ENCODE results near the gene RPL37A. TPM values are rescaled to one million over a fixed set of nuclear protein-coding genes. Genes with fewer than 3 reads are reported as not detected.

Gene RPL37A
- total and polyA plus RNA-seq, 9 of the 15 experiments (the other 6 are each of a cell fraction or from before 2014, with no cell fraction given): 1,938 to 3,349 (median 2,436) TPM

- TF ChIP-seq, protein P1, sequence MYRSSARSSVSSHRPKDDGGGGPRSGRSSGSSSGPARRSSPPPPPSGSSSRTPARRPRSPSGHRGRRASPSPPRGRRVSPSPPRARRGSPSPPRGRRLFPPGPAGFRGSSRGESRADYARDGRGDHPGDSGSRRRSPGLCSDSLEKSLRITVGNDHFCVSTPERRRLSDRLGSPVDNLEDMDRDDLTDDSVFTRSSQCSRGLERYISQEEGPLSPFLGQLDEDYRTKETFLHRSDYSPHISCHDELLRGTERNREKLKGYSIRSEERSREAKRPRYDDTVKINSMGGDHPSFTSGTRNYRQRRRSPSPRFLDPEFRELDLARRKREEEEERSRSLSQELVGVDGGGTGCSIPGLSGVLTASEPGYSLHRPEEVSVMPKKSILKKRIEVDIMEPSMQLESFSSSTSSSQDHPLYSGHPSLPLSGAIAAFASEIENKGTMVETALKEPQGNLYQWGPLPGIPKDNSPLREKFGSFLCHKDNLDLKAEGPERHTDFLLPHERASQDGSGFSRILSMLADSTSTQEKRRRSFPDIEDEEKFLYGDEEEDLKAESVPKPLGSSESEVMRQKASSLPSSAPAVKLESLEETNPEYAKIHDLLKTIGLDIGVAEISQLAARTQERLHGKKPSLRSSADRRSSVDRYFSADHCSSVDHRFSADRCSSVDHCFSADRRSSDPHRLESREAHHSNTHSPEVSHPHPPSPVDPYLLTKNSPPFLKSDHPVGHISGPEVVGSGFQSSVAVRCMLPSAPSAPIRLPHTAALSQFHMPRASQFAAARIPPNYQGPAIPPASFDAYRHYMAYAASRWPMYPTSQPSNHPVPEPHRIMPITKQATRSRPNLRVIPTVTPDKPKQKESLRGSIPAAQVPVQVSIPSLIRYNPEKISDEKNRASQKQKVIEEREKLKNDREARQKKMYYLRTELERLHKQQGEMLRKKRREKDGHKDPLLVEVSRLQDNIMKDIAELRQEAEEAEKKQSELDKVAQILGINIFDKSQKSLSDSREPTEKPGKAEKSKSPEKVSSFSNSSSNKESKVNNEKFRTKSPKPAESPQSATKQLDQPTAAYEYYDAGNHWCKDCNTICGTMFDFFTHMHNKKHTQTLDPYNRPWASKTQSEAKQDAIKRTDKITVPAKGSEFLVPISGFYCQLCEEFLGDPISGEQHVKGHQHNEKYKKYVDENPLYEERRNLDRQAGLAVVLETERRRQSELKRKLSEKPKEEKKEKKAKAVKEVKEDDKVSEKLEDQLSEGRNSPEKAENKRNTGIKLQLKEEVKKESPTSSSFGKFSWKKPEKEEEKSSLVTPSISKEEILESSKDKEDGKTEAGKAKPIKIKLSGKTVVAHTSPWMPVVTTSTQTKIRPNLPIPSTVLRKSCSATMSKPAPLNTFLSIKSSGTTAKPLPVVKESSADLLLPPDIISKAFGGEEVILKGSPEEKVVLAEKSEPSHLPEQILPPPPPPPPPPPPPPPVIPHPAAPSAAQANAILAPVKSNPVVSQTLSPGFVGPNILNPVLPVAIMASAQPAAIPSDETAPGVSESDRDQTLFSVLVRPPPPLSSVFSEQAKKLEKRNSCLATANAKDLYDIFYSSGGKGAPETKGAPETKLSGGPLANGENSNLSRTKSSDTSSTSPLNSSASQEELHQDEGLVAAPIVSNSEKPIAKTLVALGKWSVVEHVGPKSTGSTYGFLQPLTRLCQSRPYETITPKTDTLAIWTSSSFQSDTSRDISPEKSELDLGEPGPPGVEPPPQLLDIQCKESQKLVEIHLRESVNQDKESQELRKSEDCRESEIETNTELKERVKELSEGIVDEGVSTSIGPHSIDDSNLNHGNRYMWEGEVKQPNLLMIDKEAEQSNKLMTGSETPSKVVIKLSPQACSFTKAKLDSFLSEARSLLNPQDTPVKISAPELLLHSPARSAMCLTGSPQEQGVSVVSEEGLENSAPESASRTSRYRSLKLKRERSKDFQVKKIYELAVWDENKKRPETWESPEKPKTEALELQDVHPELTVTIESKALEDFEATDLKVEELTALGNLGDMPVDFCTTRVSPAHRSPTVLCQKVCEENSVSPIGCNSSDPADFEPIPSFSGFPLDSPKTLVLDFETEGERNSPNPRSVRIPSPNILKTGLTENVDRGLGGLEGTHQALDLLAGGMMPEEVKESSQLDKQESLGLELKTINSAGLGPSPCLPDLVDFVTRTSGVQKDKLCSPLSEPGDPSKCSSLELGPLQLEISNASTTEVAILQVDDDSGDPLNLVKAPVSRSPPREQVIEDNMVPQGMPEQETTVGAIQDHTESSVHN (IDR thresholded peaks at IDR 0.05; ENCODE audit: borderline replicate concordance in 1 of 2, low read depth in 1 of 2): no peak
- TF ChIP-seq HDGF (IDR thresholded peaks at IDR 0.05): no peak
- no peak for TF ChIP-seq ETV5 (CRISPR knock-in tag; IDR thresholded peaks at IDR 0.05; ENCODE audit: low read depth)
- no peak for TF ChIP-seq SPI1 (IDR thresholded peaks at IDR 0.05; ENCODE audit: borderline replicate concordance, low read depth, low read length)
- TF ChIP-seq TGIF2 (CRISPR knock-in tag; IDR thresholded peaks at IDR 0.05): no peak
- no peak for TF ChIP-seq FOXA3 (CRISPR knock-in tag; conservative IDR thresholded peaks at IDR 0.05 in 1 of 2, IDR thresholded peaks at IDR 0.05 in 1 of 2)
- no peak for TF ChIP-seq IRF2 (CRISPR knock-in tag; IDR thresholded peaks at IDR 0.05)
- TF ChIP-seq NR3C1 (CRISPR knock-in tag; IDR thresholded peaks at IDR 0.05): no peak
- TF ChIP-seq YBX1 (IDR thresholded peaks at IDR 0.05): no peak
- TF ChIP-seq, protein P2, sequence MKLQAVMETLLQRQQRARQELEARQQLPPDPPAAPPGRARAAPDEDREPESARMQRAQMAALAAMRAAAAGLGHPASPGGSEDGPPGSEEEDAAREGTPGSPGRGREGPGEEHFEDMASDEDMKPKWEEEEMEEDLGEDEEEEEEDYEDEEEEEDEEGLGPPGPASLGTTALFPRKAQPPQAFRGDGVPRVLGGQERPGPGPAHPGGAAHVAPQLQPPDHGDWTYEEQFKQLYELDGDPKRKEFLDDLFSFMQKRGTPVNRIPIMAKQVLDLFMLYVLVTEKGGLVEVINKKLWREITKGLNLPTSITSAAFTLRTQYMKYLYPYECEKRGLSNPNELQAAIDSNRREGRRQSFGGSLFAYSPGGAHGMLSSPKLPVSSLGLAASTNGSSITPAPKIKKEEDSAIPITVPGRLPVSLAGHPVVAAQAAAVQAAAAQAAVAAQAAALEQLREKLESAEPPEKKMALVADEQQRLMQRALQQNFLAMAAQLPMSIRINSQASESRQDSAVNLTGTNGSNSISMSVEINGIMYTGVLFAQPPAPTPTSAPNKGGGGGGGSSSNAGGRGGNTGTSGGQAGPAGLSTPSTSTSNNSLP (IDR thresholded peaks at IDR 0.05; ENCODE audit: borderline replicate concordance, low read depth, low read length): no peak
- no peak for TF ChIP-seq SIN3A (IDR thresholded peaks at IDR 0.05; ENCODE audit: borderline replicate concordance in 2 of 2, control insufficient read depth in 1 of 2, low read depth in 2 of 2, low read length in 2 of 2)
- TF ChIP-seq RBM15 (IDR thresholded peaks at IDR 0.05; ENCODE audit: insufficient read depth, low read length): no peak
- TF ChIP-seq, protein P3, sequence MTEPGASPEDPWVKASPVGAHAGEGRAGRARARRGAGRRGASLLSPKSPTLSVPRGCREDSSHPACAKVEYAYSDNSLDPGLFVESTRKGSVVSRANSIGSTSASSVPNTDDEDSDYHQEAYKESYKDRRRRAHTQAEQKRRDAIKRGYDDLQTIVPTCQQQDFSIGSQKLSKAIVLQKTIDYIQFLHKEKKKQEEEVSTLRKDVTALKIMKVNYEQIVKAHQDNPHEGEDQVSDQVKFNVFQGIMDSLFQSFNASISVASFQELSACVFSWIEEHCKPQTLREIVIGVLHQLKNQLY (CRISPR knock-in tag; conservative IDR thresholded peaks at IDR 0.05): no peak
- TF ChIP-seq SFPQ (IDR thresholded peaks at IDR 0.05; ENCODE audit: low read depth, low read length): no peak
Measured at GRCh38 chr2:216533609-216534008, 35.0 kb downstream of the RPL37A start (continued).
